ENCODE data around the gene CACNA1D.

DNA sequence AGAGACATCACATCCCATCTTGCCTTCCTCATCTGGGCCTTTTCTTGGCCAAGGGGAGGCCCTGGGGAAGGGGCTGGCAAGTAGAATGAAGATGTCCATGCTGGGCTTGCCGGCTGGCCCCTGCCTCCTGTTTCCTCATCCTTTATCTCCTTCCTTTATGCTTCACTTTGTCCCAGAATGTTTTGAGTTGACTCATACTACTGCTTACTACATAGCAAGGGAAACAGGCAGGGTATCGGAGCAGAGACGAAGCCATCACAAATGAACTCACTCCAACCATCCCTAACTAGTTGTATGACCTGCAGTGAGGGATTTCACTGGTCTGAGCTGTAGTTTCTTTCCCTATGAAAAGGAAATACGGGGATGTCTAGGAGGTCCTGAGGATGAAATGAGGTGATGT lies 285.8 kb downstream of the CACNA1D start:
- TF ChIP-seq, protein P1, sequence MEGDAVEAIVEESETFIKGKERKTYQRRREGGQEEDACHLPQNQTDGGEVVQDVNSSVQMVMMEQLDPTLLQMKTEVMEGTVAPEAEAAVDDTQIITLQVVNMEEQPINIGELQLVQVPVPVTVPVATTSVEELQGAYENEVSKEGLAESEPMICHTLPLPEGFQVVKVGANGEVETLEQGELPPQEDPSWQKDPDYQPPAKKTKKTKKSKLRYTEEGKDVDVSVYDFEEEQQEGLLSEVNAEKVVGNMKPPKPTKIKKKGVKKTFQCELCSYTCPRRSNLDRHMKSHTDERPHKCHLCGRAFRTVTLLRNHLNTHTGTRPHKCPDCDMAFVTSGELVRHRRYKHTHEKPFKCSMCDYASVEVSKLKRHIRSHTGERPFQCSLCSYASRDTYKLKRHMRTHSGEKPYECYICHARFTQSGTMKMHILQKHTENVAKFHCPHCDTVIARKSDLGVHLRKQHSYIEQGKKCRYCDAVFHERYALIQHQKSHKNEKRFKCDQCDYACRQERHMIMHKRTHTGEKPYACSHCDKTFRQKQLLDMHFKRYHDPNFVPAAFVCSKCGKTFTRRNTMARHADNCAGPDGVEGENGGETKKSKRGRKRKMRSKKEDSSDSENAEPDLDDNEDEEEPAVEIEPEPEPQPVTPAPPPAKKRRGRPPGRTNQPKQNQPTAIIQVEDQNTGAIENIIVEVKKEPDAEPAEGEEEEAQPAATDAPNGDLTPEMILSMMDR (IDR thresholded peaks at IDR 0.05) = no peak
- no peak for TF ChIP-seq POLR2A (IDR thresholded peaks at IDR 0.05; ENCODE audit: low read depth)
- TF ChIP-seq EP300 (IDR thresholded peaks at IDR 0.05) = no peak

Data from esophagus muscularis mucosa (tissue), 4 donors.